ENCODE results near the gene TNC. TPM values are rescaled to one million over a fixed set of nuclear protein-coding genes. Genes with fewer than 3 reads are reported as not detected.

TNC gene
- total RNA-seq, 2 experiments from 2014 or later, result 0.05 to 0.22 TPM

DNA sequence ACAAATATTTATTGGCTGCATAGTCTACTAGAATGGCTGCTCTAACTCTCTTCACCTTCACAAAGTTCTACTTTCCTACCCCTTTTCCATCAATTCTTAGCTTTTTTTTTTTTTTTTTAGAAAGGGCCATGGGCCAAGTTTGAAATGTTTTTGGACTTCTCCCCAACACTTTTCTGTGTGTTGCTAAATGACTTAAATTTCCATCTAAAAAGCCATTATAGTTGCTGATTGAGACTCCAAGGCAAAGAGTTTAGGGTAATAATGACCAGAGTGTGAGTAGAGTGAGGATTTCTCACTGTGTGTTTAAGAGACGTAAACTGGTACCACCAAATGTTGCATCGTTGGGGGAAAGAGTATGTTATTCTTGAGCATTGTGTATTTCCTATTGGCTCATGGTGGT, 24.4 kb downstream of the TNC start:
- Mint-ChIP-seq H3K9me3 (peaks cover 2% of the 10 kb centered on the region), H3K27me3 (peaks cover 19% of the 10 kb centered on the region), H3K36me3 (ENCODE audit: low read depth) (no peaks in the 10 kb centered on the region), H3K4me1 (ENCODE audit: low read depth) (no peaks in the 10 kb centered on the region), H3K27ac (no peak overlapping the region), H3K4me3 (no peak overlapping the region)
- intact Hi-C loops (cut with micrococcal nuclease), result no loop called here
- no peak for ATAC-seq
- ChIA-PET POLR2A (no interaction called here), CTCF (no interaction called here)
- TF ChIP-seq, protein P1, sequence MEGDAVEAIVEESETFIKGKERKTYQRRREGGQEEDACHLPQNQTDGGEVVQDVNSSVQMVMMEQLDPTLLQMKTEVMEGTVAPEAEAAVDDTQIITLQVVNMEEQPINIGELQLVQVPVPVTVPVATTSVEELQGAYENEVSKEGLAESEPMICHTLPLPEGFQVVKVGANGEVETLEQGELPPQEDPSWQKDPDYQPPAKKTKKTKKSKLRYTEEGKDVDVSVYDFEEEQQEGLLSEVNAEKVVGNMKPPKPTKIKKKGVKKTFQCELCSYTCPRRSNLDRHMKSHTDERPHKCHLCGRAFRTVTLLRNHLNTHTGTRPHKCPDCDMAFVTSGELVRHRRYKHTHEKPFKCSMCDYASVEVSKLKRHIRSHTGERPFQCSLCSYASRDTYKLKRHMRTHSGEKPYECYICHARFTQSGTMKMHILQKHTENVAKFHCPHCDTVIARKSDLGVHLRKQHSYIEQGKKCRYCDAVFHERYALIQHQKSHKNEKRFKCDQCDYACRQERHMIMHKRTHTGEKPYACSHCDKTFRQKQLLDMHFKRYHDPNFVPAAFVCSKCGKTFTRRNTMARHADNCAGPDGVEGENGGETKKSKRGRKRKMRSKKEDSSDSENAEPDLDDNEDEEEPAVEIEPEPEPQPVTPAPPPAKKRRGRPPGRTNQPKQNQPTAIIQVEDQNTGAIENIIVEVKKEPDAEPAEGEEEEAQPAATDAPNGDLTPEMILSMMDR (IDR thresholded peaks at IDR 0.05), result no peak
- no peak for DNase-seq

DNA sequence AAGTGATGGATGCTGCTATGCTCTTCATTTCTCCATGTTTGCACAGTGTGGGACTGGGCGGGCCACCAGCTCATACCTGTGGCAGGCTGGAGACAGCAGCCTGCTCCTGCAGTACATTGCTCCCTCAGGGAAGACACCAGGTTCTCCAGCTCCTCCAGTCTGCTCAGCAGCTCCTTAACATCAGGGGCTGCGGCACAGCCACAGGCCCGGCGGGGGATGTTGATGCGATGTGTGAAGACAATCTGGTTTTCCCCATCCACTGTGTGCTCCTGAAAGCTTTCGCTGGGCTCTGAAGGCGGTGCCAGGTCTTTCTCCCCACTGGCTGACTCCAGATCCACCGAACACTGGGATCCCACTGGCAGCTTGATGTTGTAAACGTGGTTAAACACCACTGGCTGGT, 27.5 kb downstream of the TNC start:
- Mint-ChIP-seq H3K27me3 (peaks cover 14% of the 10 kb centered on the region), H3K4me1 (ENCODE audit: low read depth) (no peaks in the 10 kb centered on the region), H3K36me3 (ENCODE audit: low read depth) (no peaks in the 10 kb centered on the region), H3K27ac (no peak overlapping the region), H3K9me3 (peaks cover 2% of the 10 kb centered on the region), H3K4me3 (no peak overlapping the region)
- DNase-seq (no peak), ATAC-seq (no peak)
- POLR2A ChIA-PET, result no interaction called here
- TF ChIP-seq, protein P1 (IDR thresholded peaks at IDR 0.05), result no peak
- CTCF ChIA-PET, result no interaction called here
- intact Hi-C loops (cut with micrococcal nuclease), result no loop called here

DNA sequence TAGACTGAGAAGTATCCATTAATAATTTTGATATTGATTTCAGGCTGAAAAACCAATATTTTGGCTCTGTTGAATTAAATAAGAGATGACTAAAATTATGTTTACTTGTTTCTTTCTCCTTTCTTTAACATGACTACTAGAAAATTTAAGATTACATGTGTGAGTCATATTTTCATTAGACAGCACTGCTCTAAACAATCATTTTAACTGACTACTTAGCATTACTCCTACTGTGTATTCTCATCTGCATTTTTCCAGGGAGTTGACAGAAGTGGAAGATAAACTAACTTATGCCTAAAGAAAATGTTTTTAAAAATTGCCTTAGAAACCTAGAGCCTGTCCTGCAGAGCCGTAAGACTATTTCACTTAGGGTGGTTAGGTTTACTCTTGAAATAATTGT, 29.1 kb downstream of the TNC start:
- intact Hi-C loops (cut with micrococcal nuclease), result no loop called here
- no peaks in the 10 kb centered on the region for H3K4me1 Mint-ChIP-seq (ENCODE audit: low read depth)
- H3K27me3 Mint-ChIP-seq, result peaks cover 9% of the 10 kb centered on the region
- CTCF ChIA-PET, result interaction anchor here (1.2 kb wide), 1 partner anchor 35 kb away, joined by 3 read pairs; no protein-coding TSS in a partner anchor
- no peak overlapping the region for H3K27ac Mint-ChIP-seq
- DNase-seq, result no peak
- TF ChIP-seq, protein P1 (IDR thresholded peaks at IDR 0.05), result no peak
- H3K4me3 Mint-ChIP-seq, result no peak overlapping the region
- ATAC-seq, result no peak
- POLR2A ChIA-PET, result no interaction called here
- no peaks in the 10 kb centered on the region for H3K9me3 Mint-ChIP-seq
- H3K36me3 Mint-ChIP-seq (ENCODE audit: low read depth), result no peaks in the 10 kb centered on the region

DNA sequence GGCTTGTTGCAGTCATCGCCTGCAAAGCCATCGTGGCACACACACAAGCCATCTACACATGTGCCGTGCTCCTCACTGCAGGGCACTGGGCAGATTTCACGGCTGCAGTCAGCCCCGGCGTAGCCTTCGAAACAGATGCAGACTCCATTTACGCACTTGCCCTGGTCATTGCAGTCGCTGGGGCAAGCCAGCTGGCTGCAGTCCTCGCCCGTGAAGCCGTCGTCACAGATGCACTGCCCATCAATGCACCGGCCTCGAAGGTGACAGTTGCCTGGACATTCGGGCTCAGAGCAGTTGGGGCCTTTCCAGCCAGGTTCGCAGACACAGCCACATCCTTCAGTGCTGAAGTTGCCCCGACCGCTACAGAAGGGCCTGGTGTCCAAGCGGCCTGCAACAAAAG, 31.1 kb downstream of the TNC start:
- H3K9me3 Mint-ChIP-seq, result no peaks in the 10 kb centered on the region
- H3K27me3 Mint-ChIP-seq, result peaks cover 3% of the 10 kb centered on the region
- H3K4me3 Mint-ChIP-seq, result no peak overlapping the region
- no peaks in the 10 kb centered on the region for H3K4me1 Mint-ChIP-seq (ENCODE audit: low read depth)
- ATAC-seq (no peak), DNase-seq (no peak)
- TF ChIP-seq, protein P1 (IDR thresholded peaks at IDR 0.05), result no peak
- intact Hi-C loops (cut with micrococcal nuclease), result no loop called here
- CTCF ChIA-PET, result no interaction called here
- no peak overlapping the region for H3K27ac Mint-ChIP-seq
- POLR2A ChIA-PET, result no interaction called here
- H3K36me3 Mint-ChIP-seq (ENCODE audit: low read depth), result no peaks in the 10 kb centered on the region

DNA sequence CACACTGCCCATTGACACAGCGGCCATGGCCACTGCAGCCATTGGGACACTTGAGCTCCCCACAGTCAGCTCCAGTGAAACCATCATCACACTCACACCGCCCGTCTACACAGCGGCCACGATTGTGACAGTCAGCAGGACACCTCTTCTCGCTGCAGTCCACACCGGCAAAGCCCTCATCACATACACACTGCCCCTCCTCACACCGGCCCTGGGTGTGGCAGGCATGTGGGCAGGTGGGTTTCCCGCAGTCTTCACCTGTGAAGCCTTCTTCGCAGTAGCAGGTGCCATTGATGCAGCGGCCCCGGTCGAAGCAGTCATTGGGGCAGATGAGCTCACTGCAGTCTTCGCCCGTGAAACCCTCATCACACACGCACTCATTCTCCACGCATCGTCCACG, 31.5 kb downstream of the TNC start:
- Mint-ChIP-seq H3K36me3 (ENCODE audit: low read depth) (no peaks in the 10 kb centered on the region), H3K4me3 (no peak overlapping the region), H3K27ac (no peak overlapping the region), H3K9me3 (no peaks in the 10 kb centered on the region), H3K27me3 (peaks cover 2% of the 10 kb centered on the region), H3K4me1 (ENCODE audit: low read depth) (no peaks in the 10 kb centered on the region)
- CTCF ChIA-PET, result no interaction called here
- no peak for ATAC-seq
- POLR2A ChIA-PET, result no interaction called here
- intact Hi-C loops (cut with micrococcal nuclease), result no loop called here
- TF ChIP-seq, protein P1 (IDR thresholded peaks at IDR 0.05), result no peak
- no peak for DNase-seq

Measured in activated CD8-positive, alpha-beta T cell treated with anti-CD3 and anti-CD28 coated beads for 36 hours (primary cell).